D721Med (cell line): ENCODE results near the gene GATC.

Experiments
- DNase-seq: peaks from one replicate; pipeline ENCODE4 v3.0.0; 2011; ENCODE audit warnings: low spot score; ENCODE audit not compliant: insufficient read length
- FAIRE-seq: peaks from 2 replicates; lab custom pipeline; 2011; peaks lifted over from hg19 to GRCh38; lab: Jason Lieb, UNC
- TF ChIP-seq, protein P1 (sequence below): IDR thresholded peaks from 2 replicates; pipeline ENCODE4 v1.5.1; 2012; ENCODE audit warnings: mild to moderate bottlenecking, control low read depth; ENCODE audit not compliant: insufficient read depth; ENCODE audit errors: missing control alignments

The GATC gene

GRCh38 chr12:120421701-120422100 lies 24.5 kb upstream of the GATC start:
- FAIRE-seq (no peak), DNase-seq (no peak)
- TF ChIP-seq, protein P1, sequence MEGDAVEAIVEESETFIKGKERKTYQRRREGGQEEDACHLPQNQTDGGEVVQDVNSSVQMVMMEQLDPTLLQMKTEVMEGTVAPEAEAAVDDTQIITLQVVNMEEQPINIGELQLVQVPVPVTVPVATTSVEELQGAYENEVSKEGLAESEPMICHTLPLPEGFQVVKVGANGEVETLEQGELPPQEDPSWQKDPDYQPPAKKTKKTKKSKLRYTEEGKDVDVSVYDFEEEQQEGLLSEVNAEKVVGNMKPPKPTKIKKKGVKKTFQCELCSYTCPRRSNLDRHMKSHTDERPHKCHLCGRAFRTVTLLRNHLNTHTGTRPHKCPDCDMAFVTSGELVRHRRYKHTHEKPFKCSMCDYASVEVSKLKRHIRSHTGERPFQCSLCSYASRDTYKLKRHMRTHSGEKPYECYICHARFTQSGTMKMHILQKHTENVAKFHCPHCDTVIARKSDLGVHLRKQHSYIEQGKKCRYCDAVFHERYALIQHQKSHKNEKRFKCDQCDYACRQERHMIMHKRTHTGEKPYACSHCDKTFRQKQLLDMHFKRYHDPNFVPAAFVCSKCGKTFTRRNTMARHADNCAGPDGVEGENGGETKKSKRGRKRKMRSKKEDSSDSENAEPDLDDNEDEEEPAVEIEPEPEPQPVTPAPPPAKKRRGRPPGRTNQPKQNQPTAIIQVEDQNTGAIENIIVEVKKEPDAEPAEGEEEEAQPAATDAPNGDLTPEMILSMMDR = no peak

- TF ChIP-seq, protein P1 = no peak
- DNase-seq (no peak), FAIRE-seq (no peak)
Observed at GRCh38 chr12:120422892-120423456, 23.3 kb upstream of the GATC start.

- no peak for FAIRE-seq
- TF ChIP-seq, protein P1 = no peak
- no peak for DNase-seq
Observed at GRCh38 chr12:120425797-120426196, 20.4 kb upstream of the GATC start.

GRCh38 chr12:120428597-120429229 lies 17.5 kb upstream of the GATC start:
- no peak for DNase-seq
- FAIRE-seq = no peak
- TF ChIP-seq, protein P1 = no peak

DNA sequence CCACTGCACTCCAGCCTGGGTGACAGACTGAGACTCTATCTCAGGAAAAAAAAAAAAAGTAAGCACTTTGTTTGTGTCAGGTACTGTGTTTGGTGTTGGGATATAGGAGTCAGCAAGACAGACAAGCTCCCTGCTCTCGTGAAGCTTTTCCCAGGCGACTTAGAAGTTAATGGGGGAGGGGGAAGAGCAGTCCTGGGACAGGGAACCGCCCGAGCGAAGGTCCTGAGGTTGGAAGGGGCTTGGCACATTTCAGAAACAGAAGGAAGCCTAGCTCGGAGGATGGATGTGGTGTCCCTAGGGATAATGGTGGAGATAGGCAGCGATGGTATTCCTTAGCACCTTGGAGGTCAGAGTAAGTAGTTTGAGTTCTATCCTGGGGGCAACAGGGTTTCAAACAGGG lies 16.9 kb upstream of the GATC start:
- no peak for FAIRE-seq
- no peak for DNase-seq
- TF ChIP-seq, protein P1 = no peak

- TF ChIP-seq, protein P1 = no peak
- FAIRE-seq (no peak), DNase-seq (no peak)
Observed at GRCh38 chr12:120432772-120433525, 13.3 kb upstream of the GATC start.
